ENCODE results near the gene RPS6KA2.

The RPS6KA2 gene

GRCh38 chr6:166671434-166672081 is 44.5 kb upstream of the RPS6KA2 start:
- DNase-seq (ENCODE audit: low read depth) = peak; percentile 16
- TF ChIP-seq CTCF (IDR thresholded peaks at IDR 0.05; ENCODE audit: low read length, missing control alignments) = no peak
- no peak overlapping the region for H3K4me3 ChIP-seq (replicated peaks; ENCODE audit: low read depth, low read length)

GRCh38 chr6:166670894-166671293 is 43.8 kb upstream of the RPS6KA2 start:
- DNase-seq (ENCODE audit: low read depth) = no peak
- no peak for TF ChIP-seq CTCF (IDR thresholded peaks at IDR 0.05; ENCODE audit: low read length, missing control alignments)
- no peak overlapping the region for H3K4me3 ChIP-seq (replicated peaks; ENCODE audit: low read depth, low read length)

- TF ChIP-seq CTCF (IDR thresholded peaks at IDR 0.05; ENCODE audit: low read length, missing control alignments) = no peak
- DNase-seq (ENCODE audit: low read depth) = no peak
- no peak overlapping the region for H3K4me3 ChIP-seq (replicated peaks; ENCODE audit: low read depth, low read length)
Measured at GRCh38 chr6:166670013-166670412, 43.0 kb upstream of the RPS6KA2 start.

- TF ChIP-seq CTCF (IDR thresholded peaks at IDR 0.05; ENCODE audit: low read length, missing control alignments) = no peak
- DNase-seq (ENCODE audit: low read depth) = no peak
- H3K4me3 ChIP-seq (replicated peaks; ENCODE audit: low read depth, low read length) = no peak overlapping the region
Measured at GRCh38 chr6:166667796-166668610, 41.0 kb upstream of the RPS6KA2 start.

GRCh38 chr6:166664135-166664534 is 37.1 kb upstream of the RPS6KA2 start:
- H3K4me3 ChIP-seq (replicated peaks; ENCODE audit: low read depth, low read length) = no peak overlapping the region
- TF ChIP-seq CTCF (IDR thresholded peaks at IDR 0.05; ENCODE audit: low read length, missing control alignments) = no peak
- DNase-seq (ENCODE audit: low read depth) = peak; percentile 8

GRCh38 chr6:166663568-166663967 is 36.5 kb upstream of the RPS6KA2 start:
- no peak overlapping the region for H3K4me3 ChIP-seq (replicated peaks; ENCODE audit: low read depth, low read length)
- DNase-seq (ENCODE audit: low read depth) = no peak
- TF ChIP-seq CTCF (IDR thresholded peaks at IDR 0.05; ENCODE audit: low read length, missing control alignments) = no peak
